Measurements from ENCODE around the gene OR52B4.
A peak's percentile ranks its signal among the peaks of the same experiment; 100 is the strongest.
"Not testable (repeated sequence)": the region's sequence is repeated elsewhere in the genome, so short reads cannot be mapped to it uniquely, and the experiment has no call there.

OR52B4 gene

DNA sequence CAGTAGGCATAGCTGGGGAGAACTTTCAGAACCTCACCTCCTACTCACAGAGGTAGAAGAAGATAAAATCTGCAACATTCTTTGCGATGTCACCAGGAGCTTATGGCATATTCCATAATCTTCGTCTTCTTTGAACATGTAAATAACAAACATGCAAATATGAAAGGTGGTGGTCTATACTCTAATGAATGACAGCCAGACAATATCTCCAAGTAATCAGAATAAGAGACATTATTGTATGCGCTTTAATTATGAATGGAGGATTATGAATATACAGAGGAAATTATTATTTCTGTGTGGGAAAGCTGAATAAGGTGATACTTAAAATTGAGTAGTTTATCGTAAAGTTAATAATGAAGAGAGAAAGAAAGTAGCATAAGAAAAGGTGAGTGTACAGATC, at the start of gene OR52B4:
Gene OR52B4 (minus strand): TSS at position 101 of the 400 bp plus-strand sequence. CDS start 91 bp downstream, at position 10.
- DNase-seq (ENCODE audit: low read depth in 3 of 3), result no peak

DNA sequence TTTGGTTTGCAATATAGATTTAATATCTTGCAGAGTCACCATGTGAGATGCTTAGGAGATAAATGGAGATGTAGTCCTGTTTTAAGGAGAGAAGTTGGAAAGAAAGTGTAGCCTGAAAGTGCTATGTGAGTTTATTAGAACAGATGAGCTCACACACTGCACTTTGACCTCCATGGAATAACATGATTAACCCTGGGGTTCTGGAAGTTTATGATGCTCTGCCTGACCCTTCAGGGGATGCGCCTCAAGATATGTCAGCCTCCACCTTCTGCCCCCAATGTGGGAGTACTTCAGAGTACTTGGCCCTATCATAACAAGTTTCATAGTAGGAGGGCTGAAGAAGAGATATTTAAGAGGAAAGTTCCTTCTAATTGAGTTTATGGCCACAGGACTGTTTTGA, 48.6 kb upstream of the OR52B4 start:
- no peak for DNase-seq (ENCODE audit: low read depth in 3 of 3)

- DNase-seq (ENCODE audit: low read depth in 3 of 3), result no peak
Measured at GRCh38 chr11:4416306-4416705, 48.1 kb upstream of the OR52B4 start.

DNA sequence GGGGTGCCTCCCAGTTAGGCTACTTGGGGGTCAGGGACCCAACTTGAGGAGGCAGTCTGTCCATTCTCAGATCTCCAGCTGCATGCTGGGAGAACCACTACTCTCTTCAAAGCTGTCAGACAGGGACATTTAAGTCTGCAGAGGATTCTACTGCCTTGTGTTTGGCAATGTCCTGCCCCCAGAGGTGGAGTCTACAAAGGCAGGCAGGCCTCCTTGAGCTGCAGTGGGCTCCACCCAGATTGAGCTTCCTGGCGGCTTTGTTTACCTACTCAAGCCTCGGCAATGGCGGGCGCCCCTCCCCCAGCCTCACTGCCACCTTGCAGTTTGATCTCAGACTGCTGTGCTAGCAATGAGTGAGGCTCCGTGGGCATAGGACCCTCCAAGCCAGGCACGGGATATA, 38.0 kb upstream of the OR52B4 start:
- not testable (repeated sequence) for DNase-seq (ENCODE audit: low read depth in 3 of 3)

DNA sequence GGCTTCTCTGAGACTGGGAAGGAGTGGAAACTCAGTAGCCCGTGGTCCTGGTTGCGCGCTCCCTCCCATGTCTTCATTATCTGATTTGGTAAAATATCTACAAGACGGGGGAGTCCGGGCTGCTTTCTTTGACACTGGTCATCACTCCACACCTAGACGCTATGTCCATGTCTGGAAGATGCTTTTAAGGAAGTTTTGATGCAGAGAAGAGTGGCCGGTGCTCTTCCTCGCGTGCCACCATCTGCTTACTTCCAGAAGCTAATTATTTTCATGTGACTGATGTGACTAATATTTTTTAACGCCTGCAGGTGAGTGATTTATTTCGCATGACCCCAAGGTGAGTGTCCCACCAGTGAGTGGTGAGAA, 25.7 kb upstream of the OR52B4 start:
- DNase-seq (ENCODE audit: low read depth in 3 of 3), result no peak

GRCh38 chr11:4393209-4393857, 25.1 kb upstream of the OR52B4 start, which contains the start of gene TRIM21:
Gene TRIM21 (minus strand): TSS chr11:4393702. CDS start chr11:4390409, 3,293 bp downstream.
- DNase-seq (ENCODE audit: low read depth in 3 of 3), result peak; percentile 68 to 89 (median 82)

GRCh38 chr11:4388221-4388620, 20.0 kb upstream of the OR52B4 start:
- no peak for DNase-seq (ENCODE audit: low read depth in 3 of 3)

GRCh38 chr11:4385978-4386740, 18.0 kb upstream of the OR52B4 start:
- DNase-seq (ENCODE audit: low read depth in 3 of 3), result no peak

- DNase-seq (ENCODE audit: low read depth in 3 of 3), result no peak
Measured at GRCh38 chr11:4381901-4382300, 13.7 kb upstream of the OR52B4 start.

DNA sequence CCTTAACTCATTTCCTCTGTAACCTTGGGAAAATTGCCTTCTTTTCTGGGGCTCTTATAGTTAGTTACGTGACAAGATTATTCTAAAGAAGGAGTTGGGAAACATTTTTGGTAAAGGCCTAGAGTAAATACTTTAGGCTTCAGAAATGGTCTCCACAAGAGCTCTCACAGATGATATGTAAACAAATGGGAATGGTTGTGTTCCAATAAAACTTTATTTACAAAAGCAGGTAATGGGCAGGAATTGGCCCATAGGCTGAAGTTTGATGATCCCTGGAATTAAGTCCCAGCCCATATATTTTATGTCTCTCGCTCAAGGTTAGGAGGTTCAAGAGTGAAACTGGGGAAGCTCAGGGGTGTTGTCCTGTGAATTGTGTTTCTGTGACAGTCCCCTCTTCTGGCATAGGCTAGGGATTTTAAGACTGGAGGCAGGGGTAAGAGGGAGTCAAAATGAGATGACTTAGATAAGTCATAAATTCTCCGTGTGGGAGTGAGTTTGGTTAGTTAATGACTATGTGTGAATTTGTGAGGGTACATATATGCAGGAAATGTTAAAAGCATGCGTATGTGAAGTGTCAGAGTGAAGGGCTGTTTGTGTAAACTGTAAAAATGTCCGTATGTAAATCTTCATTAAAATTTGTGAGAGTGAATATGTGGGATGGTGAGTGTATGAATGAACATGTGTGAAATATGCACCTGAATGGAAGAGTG, 7.4 kb upstream of the OR52B4 start:
- no peak for DNase-seq (ENCODE audit: low read depth in 3 of 3)

- no peak for DNase-seq (ENCODE audit: low read depth in 3 of 3)
Measured at GRCh38 chr11:4370166-4370565, 2.0 kb upstream of the OR52B4 start.

DNA sequence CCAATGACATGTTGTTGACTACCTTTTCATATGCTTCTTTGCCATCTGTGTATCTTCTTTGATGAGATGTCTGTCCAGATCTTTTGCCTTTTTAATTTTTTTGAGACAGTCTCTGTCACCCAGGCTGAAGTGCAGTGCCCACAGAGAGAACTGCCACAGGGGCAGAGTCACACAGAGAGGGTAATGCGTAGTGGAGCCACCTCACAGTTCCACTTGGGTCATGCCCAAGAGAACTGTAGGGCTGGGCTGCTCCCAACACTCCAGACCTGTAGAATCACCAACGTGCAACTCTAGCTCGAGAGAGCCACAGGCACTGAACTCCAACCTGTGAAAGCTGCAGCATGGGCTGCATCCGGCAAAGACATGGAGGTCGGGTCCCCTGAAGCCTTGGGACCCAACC, 20.0 kb downstream of the OR52B4 start:
- not testable (repeated sequence) for DNase-seq (ENCODE audit: low read depth in 3 of 3)

- DNase-seq (ENCODE audit: low read depth in 3 of 3), result not testable (repeated sequence)
Measured at GRCh38 chr11:4345366-4345765, 22.8 kb downstream of the OR52B4 start.

- not testable (repeated sequence) for DNase-seq (ENCODE audit: low read depth in 3 of 3)
Measured at GRCh38 chr11:4334356-4334755, 33.8 kb downstream of the OR52B4 start.
